ENCODE data around the gene YIPF2. TPM values are rescaled to one million over a fixed set of nuclear protein-coding genes. Genes with fewer than 3 reads are reported as not detected.

YIPF2 gene
- total and polyA plus RNA-seq, 2 of the 4 experiments (the other 2 are of a cell fraction), result 61.5 to 78.0 TPM

GRCh38 chr19:10916602-10917001 is 11.8 kb downstream of the YIPF2 start:
- no peak overlapping the region for H4K8ac ChIP-seq (ENCODE audit: low read depth in 2 of 2, low read length in 2 of 2)
- no peak overlapping the region for H2BK20ac ChIP-seq (ENCODE audit: low read depth, low read length)
- CTCF ChIA-PET, result no interaction called here
- H3K18ac ChIP-seq (ENCODE audit: low read depth, low read length), result no peak overlapping the region
- no peak for DNase-seq
- POLR2A ChIA-PET (ENCODE audit: unreplicated experiment), result no interaction called here
- no peak overlapping the region for H2BK5ac ChIP-seq (ENCODE audit: low read depth, low read length, poor library complexity, severe bottlenecking)
- H2AFZ ChIP-seq (replicated peaks; ENCODE audit: low read length, poor library complexity), result no peak overlapping the region
- H3K23ac ChIP-seq (ENCODE audit: low read depth, low read length), result no peak overlapping the region
- H3K9me1 ChIP-seq (ENCODE audit: insufficient read depth, low read length), result no peaks in the 10 kb centered on the region
- H2BK120ac ChIP-seq (ENCODE audit: low read depth, low read length), result no peak overlapping the region
- no peak for ATAC-seq (ENCODE audit: low read depth)
- no peak overlapping the region for H3K27ac ChIP-seq (ENCODE audit: insufficient read depth, low read length)
- H3K4me2 ChIP-seq (ENCODE audit: low read depth, low read length), result no peak overlapping the region
- no peak overlapping the region for H3K9ac ChIP-seq (ENCODE audit: low read depth, low read length)
- in situ Hi-C loops (cut with MboI; ENCODE audit: low sequenced_read_pairs), result no loop called here
- intact Hi-C loops (cut with micrococcal nuclease), result no loop called here
- no peak overlapping the region for H2BK15ac ChIP-seq (ENCODE audit: low read depth, low read length)
- peaks cover 12% of the 10 kb centered on the region for H3K4me1 ChIP-seq (ENCODE audit: control insufficient read depth, insufficient read depth, low read length)
- no peaks in the 10 kb centered on the region for H3K9me3 ChIP-seq (ENCODE audit: control insufficient read depth, insufficient read depth, low read length)
- H4K5ac ChIP-seq (ENCODE audit: low read depth, low read length), result no peak overlapping the region
- no peak overlapping the region for H4K91ac ChIP-seq (ENCODE audit: insufficient read depth, low read depth, low read length)
- no peak overlapping the region for H3K4me3 ChIP-seq (ENCODE audit: insufficient read depth, low read depth, low read length)
- no peak overlapping the region for H3K14ac ChIP-seq (replicated peaks; ENCODE audit: low read depth, low read length)
- dilution Hi-C loops (cut with HindIII; ENCODE audit: low sequenced_read_pairs, unreplicated experiment), result no loop called here
- peak overlapping the region; percentile 3 for H2AK9ac ChIP-seq (replicated peaks; ENCODE audit: low read depth, low read length, poor library complexity)
- BruUV-seq (replicated peaks), result no TSS peak
- WGBS, 2 experiments (ENCODE audit: extremely low coverage in 2 of 2, insufficient read length in 1 of 2), result no CpG with 5 or more reads among the region's 6 CpGs
- H2AK5ac ChIP-seq (ENCODE audit: low read depth, low read length), result no peak overlapping the region
- no peak for TF ChIP-seq RAD21 (IDR thresholded peaks at IDR 0.05; ENCODE audit: low read length)
- TF ChIP-seq CHD1 (IDR thresholded peaks at IDR 0.05; ENCODE audit: low read depth, low read length), result no peak
- TF ChIP-seq RFX5 (IDR thresholded peaks at IDR 0.05; ENCODE audit: low read depth, low read length), result no peak
- TF ChIP-seq FOS (IDR thresholded peaks at IDR 0.05; ENCODE audit: low read depth, low read length), result no peak
- TF ChIP-seq SMC3 (IDR thresholded peaks at IDR 0.05; ENCODE audit: low read depth, low read length), result no peak
- no peak for TF ChIP-seq MAZ (IDR thresholded peaks at IDR 0.05; ENCODE audit: borderline replicate concordance, low read depth, low read length)
- TF ChIP-seq, protein P1, sequence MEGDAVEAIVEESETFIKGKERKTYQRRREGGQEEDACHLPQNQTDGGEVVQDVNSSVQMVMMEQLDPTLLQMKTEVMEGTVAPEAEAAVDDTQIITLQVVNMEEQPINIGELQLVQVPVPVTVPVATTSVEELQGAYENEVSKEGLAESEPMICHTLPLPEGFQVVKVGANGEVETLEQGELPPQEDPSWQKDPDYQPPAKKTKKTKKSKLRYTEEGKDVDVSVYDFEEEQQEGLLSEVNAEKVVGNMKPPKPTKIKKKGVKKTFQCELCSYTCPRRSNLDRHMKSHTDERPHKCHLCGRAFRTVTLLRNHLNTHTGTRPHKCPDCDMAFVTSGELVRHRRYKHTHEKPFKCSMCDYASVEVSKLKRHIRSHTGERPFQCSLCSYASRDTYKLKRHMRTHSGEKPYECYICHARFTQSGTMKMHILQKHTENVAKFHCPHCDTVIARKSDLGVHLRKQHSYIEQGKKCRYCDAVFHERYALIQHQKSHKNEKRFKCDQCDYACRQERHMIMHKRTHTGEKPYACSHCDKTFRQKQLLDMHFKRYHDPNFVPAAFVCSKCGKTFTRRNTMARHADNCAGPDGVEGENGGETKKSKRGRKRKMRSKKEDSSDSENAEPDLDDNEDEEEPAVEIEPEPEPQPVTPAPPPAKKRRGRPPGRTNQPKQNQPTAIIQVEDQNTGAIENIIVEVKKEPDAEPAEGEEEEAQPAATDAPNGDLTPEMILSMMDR (conservative IDR thresholded peaks at IDR 0.05; ENCODE audit: low read depth, low read length), result no peak
- no peak for TF ChIP-seq NFE2L2 (IDR thresholded peaks at IDR 0.05; ENCODE audit: low read depth, low read length)
- no peak for TF ChIP-seq RCOR1 (IDR thresholded peaks at IDR 0.05; ENCODE audit: insufficient replicate concordance, low read length)
- TF ChIP-seq, protein P2, sequence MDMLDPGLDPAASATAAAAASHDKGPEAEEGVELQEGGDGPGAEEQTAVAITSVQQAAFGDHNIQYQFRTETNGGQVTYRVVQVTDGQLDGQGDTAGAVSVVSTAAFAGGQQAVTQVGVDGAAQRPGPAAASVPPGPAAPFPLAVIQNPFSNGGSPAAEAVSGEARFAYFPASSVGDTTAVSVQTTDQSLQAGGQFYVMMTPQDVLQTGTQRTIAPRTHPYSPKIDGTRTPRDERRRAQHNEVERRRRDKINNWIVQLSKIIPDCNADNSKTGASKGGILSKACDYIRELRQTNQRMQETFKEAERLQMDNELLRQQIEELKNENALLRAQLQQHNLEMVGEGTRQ (IDR thresholded peaks at IDR 0.05; ENCODE audit: low read depth, low read length), result no peak
- TF ChIP-seq CEBPB (IDR thresholded peaks at IDR 0.05; ENCODE audit: low read depth, low read length), result no peak
- H3K4ac ChIP-seq (ENCODE audit: low read depth, low read length), result no peak overlapping the region
- H4K20me1 ChIP-seq (ENCODE audit: insufficient read depth, low read length), result peaks cover 14% of the 10 kb centered on the region
- H3K79me1 ChIP-seq (ENCODE audit: low read depth in 1 of 2, low read length in 2 of 2), result peaks cover 9 to 27% of the 10 kb centered on the region in 2 experiments; a peak in 3 of 4 replicates
- peaks cover 56% of the 10 kb centered on the region for H3K36me3 ChIP-seq (ENCODE audit: control insufficient read depth, insufficient read depth, low read length)
- no peak overlapping the region for H3K56ac ChIP-seq (ENCODE audit: extremely low read depth, insufficient read depth, low read length)
- no peaks in the 10 kb centered on the region for H3K27me3 ChIP-seq (ENCODE audit: control insufficient read depth, insufficient read depth, low read length)
